Kidney (tissue), 14 donors: ENCODE data around the gene ARIH1. TPM values are rescaled to one million over a fixed set of nuclear protein-coding genes. Genes with fewer than 3 reads are reported as not detected.
"Not testable (repeated sequence)": the region's sequence is repeated elsewhere in the genome, so short reads cannot be mapped to it uniquely, and the experiment has no call there.

Experiments
- DNase-seq, 5 donors: peaks; one replicate each; pipeline ENCODE4 v3.0.0-alpha.2; 2013 to 2020
- FAIRE-seq: peaks from 2 replicates; lab custom pipeline; 2012; peaks lifted over from hg19 to GRCh38; lab: Jason Lieb, UNC
- H3K27ac ChIP-seq, 2 donors: one replicate each; pipeline ENCODE4 v1.7.0; 2013; ENCODE audit warnings: low read depth in 2 of 2, low read length in 2 of 2, inconsistent platforms in 1 of 2
- H3K27me3 ChIP-seq: one replicate; pipeline ENCODE4 v1.7.1; 2013; ENCODE audit warnings: low read length, inconsistent platforms; ENCODE audit not compliant: control insufficient read depth, insufficient read depth
- H3K36me3 ChIP-seq, 3 donors: one replicate each; pipeline versions ENCODE4 v1.7.0 to v1.7.1; 2013; ENCODE audit warnings: low read length in 3 of 3, control low read depth in 1 of 3, inconsistent platforms in 1 of 3; ENCODE audit not compliant: insufficient read depth in 3 of 3, control insufficient read depth in 2 of 3
- H3K4me1 ChIP-seq, 3 donors: one replicate each; pipeline versions ENCODE4 v1.7.0 to v1.7.1; 2013; ENCODE audit warnings: low read length in 3 of 3, inconsistent platforms in 1 of 3, low read depth in 1 of 3; ENCODE audit not compliant: control insufficient read depth in 2 of 3, insufficient read depth in 2 of 3
- H3K4me3 ChIP-seq, 3 donors: one replicate each; pipeline versions ENCODE4 v1.7.0 to v1.8.1; 2013; ENCODE audit warnings: low read length in 3 of 3, control low read depth in 1 of 3, inconsistent platforms in 1 of 3
- H3K9ac ChIP-seq, 3 donors: one replicate each; pipeline versions ENCODE4 v1.7.0 to v1.7.1; 2013; ENCODE audit warnings: low read length in 3 of 3, control low read depth in 1 of 3, inconsistent platforms in 1 of 3
- H3K9me3 ChIP-seq, 3 donors: one replicate each; pipeline versions ENCODE4 v1.7.0 to v1.7.1; 2013; ENCODE audit warnings: low read length in 3 of 3, control low read depth in 1 of 3, inconsistent platforms in 1 of 3; ENCODE audit not compliant: control insufficient read depth in 2 of 3, insufficient read depth in 1 of 3
- CTCF ChIP-seq: IDR thresholded peaks from 3 replicates; pipeline ENCODE4 v1.5.1; 2012; ENCODE audit warnings: mild to moderate bottlenecking, moderate library complexity, borderline replicate concordance; ENCODE audit not compliant: insufficient read depth; ENCODE audit errors: extremely low read depth
- intact Hi-C: fragments of 100-400 bp; cut with DNase I; formaldehyde crosslinking; loops from one replicate; pipeline ENCODE4 v1.11.1; 2022
- polyA plus RNA-seq: library from polyadenylated mRNA; stranded (reverse); fragments of 350-450 nt; fragmentation: Illumina TruSeq; extraction: RNeasy Lipid Tissue Mini Kit (QIAGEN cat#74804); gene quantifications from one replicate; pipeline ENCODE4 v1.2.3, GENCODE V29; 2014; ENCODE audit warnings: low read depth, low replicate concordance; ENCODE audit not compliant: insufficient read depth
- total RNA-seq: library from RNA; stranded (reverse); fragmentation: NEBNext Ultra II Directional; extraction: Animal tissue kit (Norgen Biotek cat#: 25700); gene quantifications from one replicate; pipeline ENCODE4 v1.2.1, GENCODE V29; 2021
- donor health status: control.
- donor health status: control.
- donor health status: control.
- donor health status: control.
- donor health status: control.
- donor health status: DM: yes; HTN: yes; CAD: no.
- donor health status: Normal renal cell carcinoma (clear cell type).

ARIH1 gene
- total and polyA plus RNA-seq, 2 donors from 2014 or later, result 27.4 to 139 TPM

GRCh38 chr15:72604794-72605193 is 130.7 kb downstream of the ARIH1 start:
- no peak for TF ChIP-seq CTCF
- H3K9ac ChIP-seq, result no peak overlapping the region
- H3K4me3 ChIP-seq, result no peak overlapping the region
- H3K27me3 ChIP-seq, result no peaks in the 10 kb centered on the region
- FAIRE-seq, result no peak
- no peaks in the 10 kb centered on the region for H3K9me3 ChIP-seq
- H3K36me3 ChIP-seq, result no peaks in the 10 kb centered on the region
- H3K4me1 ChIP-seq, result peaks cover 0 to under 1% (median 0%) of the 10 kb centered on the region in 3 donors
- no peak overlapping the region for H3K27ac ChIP-seq
- intact Hi-C loops, result no loop called here
- no peak for DNase-seq

GRCh38 chr15:72608084-72608483 is 134.0 kb downstream of the ARIH1 start:
- H3K4me1 ChIP-seq, H3K9ac ChIP-seq, DNase-seq, H3K9me3 ChIP-seq, H3K27ac ChIP-seq, FAIRE-seq, H3K27me3 ChIP-seq, intact Hi-C loops, H3K36me3 ChIP-seq, H3K4me3 ChIP-seq: not testable (repeated sequence)

- H3K27ac ChIP-seq, result no peak overlapping the region
- DNase-seq, result no peak
- FAIRE-seq, result no peak
- H3K9me3 ChIP-seq, result no peaks in the 10 kb centered on the region
- no peaks in the 10 kb centered on the region for H3K4me1 ChIP-seq
- intact Hi-C loops, result no loop called here
- no peaks in the 10 kb centered on the region for H3K36me3 ChIP-seq
- H3K4me3 ChIP-seq, result no peak overlapping the region
- H3K27me3 ChIP-seq, result no peaks in the 10 kb centered on the region
- TF ChIP-seq CTCF, result no peak
- no peak overlapping the region for H3K9ac ChIP-seq
These were observed 135.7 kb downstream of the ARIH1 start for GRCh38 chr15:72609862-72610261.

GRCh38 chr15:72612324-72612723 is 138.2 kb downstream of the ARIH1 start:
- H3K36me3 ChIP-seq, H3K4me3 ChIP-seq, H3K27ac ChIP-seq, H3K9ac ChIP-seq, H3K4me1 ChIP-seq, intact Hi-C loops, H3K27me3 ChIP-seq, H3K9me3 ChIP-seq, FAIRE-seq, DNase-seq: not testable (repeated sequence)
